DOHH2 (cell line): ENCODE results near the gene LRRC55.

Source experiments
- H3F3A ChIP-seq: fragments of 200-600 bp; sonication (generic), shearing (Covaris generic); 2 replicates; pipeline ENCODE4 v1.6.0; 2016; ENCODE audit warnings: antibody characterized with exemption, mild to moderate bottlenecking; ENCODE audit not compliant: control insufficient read depth, insufficient read depth
- H3K27ac ChIP-seq: fragments of 200-600 bp; sonication (generic); 2 replicates; pipeline ENCODE4 v1.5.1; 2014; ENCODE audit warnings: low read depth, mild to moderate bottlenecking, low read length, moderate library complexity
- H3K27me3 ChIP-seq: fragments of 200-600 bp; sonication (generic); 2 replicates; pipeline ENCODE4 v1.6.1; 2014; ENCODE audit warnings: mild to moderate bottlenecking, low read length, mixed read lengths; ENCODE audit not compliant: control insufficient read depth
- H3K36me3 ChIP-seq: fragments of 200-600 bp; sonication (generic); 2 replicates; pipeline ENCODE4 v1.6.1; 2014; ENCODE audit warnings: mild to moderate bottlenecking, low read length, moderate library complexity, mixed read lengths; ENCODE audit not compliant: control insufficient read depth
- H3K4me1 ChIP-seq: fragments of 200-600 bp; sonication (generic); 2 replicates; pipeline ENCODE4 v1.6.1; 2014; ENCODE audit warnings: mild to moderate bottlenecking, low read length, mixed read lengths; ENCODE audit not compliant: control insufficient read depth
- H3K4me2 ChIP-seq: fragments of 200-600 bp; sonication (generic); 2 replicates; pipeline ENCODE4 v1.6.0; 2014; ENCODE audit warnings: mild to moderate bottlenecking, low read length, moderate library complexity
- H3K4me3 ChIP-seq: fragments of 200-600 bp; sonication (generic); 2 replicates; pipeline ENCODE4 v1.5.1; 2014; ENCODE audit warnings: mild to moderate bottlenecking, low read length, mixed read lengths
- H3K79me2 ChIP-seq: fragments of 200-600 bp; sonication (generic); 2 replicates; pipeline ENCODE4 v1.6.1; 2014; ENCODE audit warnings: mild to moderate bottlenecking, low read length, mixed read lengths; ENCODE audit not compliant: control insufficient read depth
- H3K9me2 ChIP-seq: fragments of 200-600 bp; sonication (generic); replicated peaks from 2 replicates; pipeline ENCODE4 v1.6.1; 2014; ENCODE audit warnings: mild to moderate bottlenecking, low read length, mixed read lengths; ENCODE audit not compliant: control insufficient read depth
- H3K9me3 ChIP-seq: fragments of 200-600 bp; sonication (generic); 2 replicates; pipeline ENCODE4 v1.6.1; 2014; ENCODE audit warnings: antibody characterized with exemption, low read length, mixed read lengths; ENCODE audit not compliant: control insufficient read depth, insufficient read depth
- H4K20me1 ChIP-seq: fragments of 200-600 bp; sonication (generic); 2 replicates; pipeline ENCODE4 v1.6.0; 2014; ENCODE audit warnings: low read depth, mild to moderate bottlenecking, antibody characterized with exemption, low read length, moderate library complexity; ENCODE audit not compliant: control insufficient read depth, insufficient read depth
- EZH2phosphoT487 ChIP-seq: fragments of 200-600 bp; sonication (generic); IDR thresholded peaks from 2 replicates; pipeline ENCODE4 v1.6.1; 2017; ENCODE audit warnings: borderline replicate concordance, mild to moderate bottlenecking, antibody characterized with exemption, low read length, moderate library complexity, mixed read lengths
- TF ChIP-seq, protein P1 (sequence below): fragments of 200-600 bp; sonication (generic); IDR thresholded peaks from one replicate; pipeline ENCODE4 v1.5.1; 2014; ENCODE audit warnings: antibody characterized with exemption, mild to moderate bottlenecking, low read depth, low read length; ENCODE audit not compliant: poor library complexity, severe bottlenecking

The LRRC55 gene

DNA sequence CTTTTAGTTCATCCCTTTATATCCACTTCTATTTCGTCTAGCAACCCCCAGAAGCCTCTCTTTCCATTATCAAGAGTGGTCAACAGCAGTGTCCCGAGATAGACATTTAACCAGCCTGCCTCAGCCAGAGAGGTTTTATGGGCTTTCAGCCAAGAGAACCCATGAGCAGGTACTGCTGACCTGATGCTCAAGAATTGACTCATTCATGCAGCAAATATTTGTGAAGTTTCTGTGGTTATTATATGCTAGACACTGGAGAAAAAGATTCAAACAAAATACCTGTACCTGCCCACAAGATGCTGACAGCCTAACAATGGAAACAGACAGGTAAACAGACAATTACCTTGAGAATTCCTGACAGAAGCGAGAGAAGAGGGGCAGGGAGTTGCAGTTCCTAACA is 9.7 kb upstream of the LRRC55 start:
- no peaks in the 10 kb centered on the region for H3K36me3 ChIP-seq
- H3K4me2 ChIP-seq = no peak overlapping the region
- H3K4me1 ChIP-seq = no peaks in the 10 kb centered on the region
- H3K27me3 ChIP-seq = peaks cover 5% of the 10 kb centered on the region; the same call in 1 of the 2 replicates
- H3K27ac ChIP-seq = no peak overlapping the region
- H3K9me3 ChIP-seq = no peaks in the 10 kb centered on the region
- H3K4me3 ChIP-seq = no peak overlapping the region
- H4K20me1 ChIP-seq = no peaks in the 10 kb centered on the region
- H3K9me2 ChIP-seq = no peaks in the 10 kb centered on the region
- H3F3A ChIP-seq = no peaks in the 10 kb centered on the region
- H3K79me2 ChIP-seq = no peaks in the 10 kb centered on the region
- no peak for TF ChIP-seq EZH2phosphoT487
- TF ChIP-seq, protein P1, sequence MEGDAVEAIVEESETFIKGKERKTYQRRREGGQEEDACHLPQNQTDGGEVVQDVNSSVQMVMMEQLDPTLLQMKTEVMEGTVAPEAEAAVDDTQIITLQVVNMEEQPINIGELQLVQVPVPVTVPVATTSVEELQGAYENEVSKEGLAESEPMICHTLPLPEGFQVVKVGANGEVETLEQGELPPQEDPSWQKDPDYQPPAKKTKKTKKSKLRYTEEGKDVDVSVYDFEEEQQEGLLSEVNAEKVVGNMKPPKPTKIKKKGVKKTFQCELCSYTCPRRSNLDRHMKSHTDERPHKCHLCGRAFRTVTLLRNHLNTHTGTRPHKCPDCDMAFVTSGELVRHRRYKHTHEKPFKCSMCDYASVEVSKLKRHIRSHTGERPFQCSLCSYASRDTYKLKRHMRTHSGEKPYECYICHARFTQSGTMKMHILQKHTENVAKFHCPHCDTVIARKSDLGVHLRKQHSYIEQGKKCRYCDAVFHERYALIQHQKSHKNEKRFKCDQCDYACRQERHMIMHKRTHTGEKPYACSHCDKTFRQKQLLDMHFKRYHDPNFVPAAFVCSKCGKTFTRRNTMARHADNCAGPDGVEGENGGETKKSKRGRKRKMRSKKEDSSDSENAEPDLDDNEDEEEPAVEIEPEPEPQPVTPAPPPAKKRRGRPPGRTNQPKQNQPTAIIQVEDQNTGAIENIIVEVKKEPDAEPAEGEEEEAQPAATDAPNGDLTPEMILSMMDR = no peak

- H3K27me3 ChIP-seq = peaks cover 5% of the 10 kb centered on the region; the same call in 1 of the 2 replicates
- no peak for TF ChIP-seq EZH2phosphoT487
- TF ChIP-seq, protein P1 = no peak
Measured at GRCh38 chr11:57174656-57175055, 7.1 kb upstream of the LRRC55 start.

DNA sequence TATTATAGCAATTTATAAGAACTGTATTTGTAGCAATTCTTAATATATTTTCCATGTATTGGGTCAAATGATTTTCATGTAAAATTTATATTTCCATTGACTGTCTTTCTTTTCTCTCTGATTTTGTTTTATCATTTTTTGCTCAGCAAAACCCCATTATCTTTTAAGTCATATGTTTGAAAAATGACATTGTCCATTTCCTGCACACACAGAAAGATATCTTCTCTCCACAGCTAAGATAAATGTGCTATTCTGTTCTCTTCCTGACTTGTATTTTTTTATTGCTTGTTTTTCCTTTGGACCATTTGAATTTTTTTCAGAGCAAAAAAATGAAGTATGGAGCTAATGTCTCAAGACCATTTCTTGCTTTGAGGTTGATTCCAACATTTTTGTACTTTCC is 6.3 kb upstream of the LRRC55 start:
- H3F3A ChIP-seq = no peaks in the 10 kb centered on the region
- no peak overlapping the region for H3K27ac ChIP-seq
- no peaks in the 10 kb centered on the region for H3K79me2 ChIP-seq
- no peak overlapping the region for H3K4me2 ChIP-seq
- H3K4me1 ChIP-seq = no peaks in the 10 kb centered on the region
- no peaks in the 10 kb centered on the region for H4K20me1 ChIP-seq
- no peak for TF ChIP-seq EZH2phosphoT487
- TF ChIP-seq, protein P1 = no peak
- no peak overlapping the region for H3K4me3 ChIP-seq
- H3K27me3 ChIP-seq = peaks cover 5% of the 10 kb centered on the region; the same call in 1 of the 2 replicates
- H3K9me2 ChIP-seq = no peaks in the 10 kb centered on the region
- no peaks in the 10 kb centered on the region for H3K36me3 ChIP-seq
- H3K9me3 ChIP-seq = no peaks in the 10 kb centered on the region

More at GRCh38 chr11:57174656-57175055, 7.1 kb upstream of the LRRC55 start:
- Histone ChIP-seq H3K4me3 (no peak overlapping the region), H3K4me2 (no peak overlapping the region), H3K79me2 (no peaks in the 10 kb centered on the region), H4K20me1 (no peaks in the 10 kb centered on the region), H3K27ac (no peak overlapping the region), H3F3A (no peaks in the 10 kb centered on the region), H3K36me3 (no peaks in the 10 kb centered on the region), H3K4me1 (no peaks in the 10 kb centered on the region), H3K9me2 (no peaks in the 10 kb centered on the region), H3K9me3 (no peaks in the 10 kb centered on the region)
